Left renal cortex interstitium (tissue), 4 donors: ENCODE results near the gene PPP6R3. TPM values are rescaled to one million over a fixed set of nuclear protein-coding genes. Genes with fewer than 3 reads are reported as not detected.

Source experiments
- DNase-seq, 4 donors: peaks; one replicate each; pipeline ENCODE4 v3.0.0-alpha.2; 2013; ENCODE audit warnings: low read depth in 4 of 4, low spot score in 2 of 4, missing footprints in 1 of 4
- polyA plus RNA-seq, 4 donors: library from polyadenylated mRNA; unstranded; fragments of 120-200 nt; gene quantifications; one replicate each; pipeline ENCODE4 v1.2.1, GENCODE V29; 2013; ENCODE audit not compliant: insufficient read length in 4 of 4

Gene PPP6R3
- polyA plus RNA-seq, 4 donors = 83.7 to 128 (median 106) TPM

- no peak for DNase-seq
Observed at GRCh38 chr11:68660066-68660810, 199.7 kb downstream of the PPP6R3 start.

- no peak for DNase-seq
Observed at GRCh38 chr11:68661014-68661413, 200.5 kb downstream of the PPP6R3 start.

GRCh38 chr11:68661697-68662603 lies 201.4 kb downstream of the PPP6R3 start:
- no peak for DNase-seq

GRCh38 chr11:68663482-68664010 lies 203.0 kb downstream of the PPP6R3 start:
- DNase-seq = no peak

- DNase-seq = no peak
Observed at GRCh38 chr11:68664141-68664540, 203.6 kb downstream of the PPP6R3 start.

GRCh38 chr11:68664906-68665305 lies 204.4 kb downstream of the PPP6R3 start:
- no peak for DNase-seq

Other genes with a start within 250 kb of the PPP6R3 start
- 10 to 100 TPM; 66.5 to 81.5 (median 77.6) TPM for gene KMT5B, start 247.5 kb upstream of the PPP6R3 start, polyA plus RNA-seq
- 10 to 100 TPM; 22.2 to 30.3 (median 27.6) TPM for gene C11orf24, start 188.8 kb upstream of the PPP6R3 start, polyA plus RNA-seq
- 10 to 100 TPM; 34.9 to 67.8 (median 58.9) TPM for gene LRP5, start 148.2 kb upstream of the PPP6R3 start, polyA plus RNA-seq
- under 1 TPM; 0.17 to 0.65 (median 0.19) TPM for gene GAL, start 223.8 kb downstream of the PPP6R3 start, polyA plus RNA-seq